Right hindlimb (tissue), 1 donor: ENCODE data around the gene METTL25B.
A peak's percentile ranks its signal among the peaks of the same experiment; 100 is the strongest.
"Not testable (repeated sequence)": the region's sequence is repeated elsewhere in the genome, so short reads cannot be mapped to it uniquely, and the experiment has no call there.

Source experiments
- DNase-seq: peaks from one replicate; pipeline ENCODE4 v3.0.0-alpha.2; 2018

The METTL25B gene

DNA sequence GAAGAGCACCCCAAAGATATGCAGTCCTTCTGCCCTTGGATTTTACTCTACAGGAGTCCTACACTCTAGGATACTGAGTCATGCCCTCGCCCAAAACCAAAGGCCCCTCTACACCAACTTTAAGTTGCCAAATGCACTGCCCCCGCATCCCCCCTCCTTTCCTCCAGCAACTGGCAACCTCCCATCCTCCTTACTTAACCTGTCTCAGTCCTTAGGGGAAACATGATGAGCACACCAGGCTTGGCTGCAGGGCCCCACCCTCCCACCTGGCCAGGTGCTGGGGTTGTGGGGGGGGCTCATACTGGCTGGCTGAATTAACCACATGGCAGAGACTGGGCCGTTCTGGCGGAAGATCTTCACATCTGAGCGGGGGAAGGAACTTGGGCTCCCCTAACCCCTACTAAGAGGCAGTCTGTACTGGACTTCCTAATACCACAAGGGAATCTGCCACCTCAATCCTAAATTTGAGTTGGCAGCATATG, 22.0 kb downstream of the METTL25B start:
- peak; percentile 49 for DNase-seq

DNA sequence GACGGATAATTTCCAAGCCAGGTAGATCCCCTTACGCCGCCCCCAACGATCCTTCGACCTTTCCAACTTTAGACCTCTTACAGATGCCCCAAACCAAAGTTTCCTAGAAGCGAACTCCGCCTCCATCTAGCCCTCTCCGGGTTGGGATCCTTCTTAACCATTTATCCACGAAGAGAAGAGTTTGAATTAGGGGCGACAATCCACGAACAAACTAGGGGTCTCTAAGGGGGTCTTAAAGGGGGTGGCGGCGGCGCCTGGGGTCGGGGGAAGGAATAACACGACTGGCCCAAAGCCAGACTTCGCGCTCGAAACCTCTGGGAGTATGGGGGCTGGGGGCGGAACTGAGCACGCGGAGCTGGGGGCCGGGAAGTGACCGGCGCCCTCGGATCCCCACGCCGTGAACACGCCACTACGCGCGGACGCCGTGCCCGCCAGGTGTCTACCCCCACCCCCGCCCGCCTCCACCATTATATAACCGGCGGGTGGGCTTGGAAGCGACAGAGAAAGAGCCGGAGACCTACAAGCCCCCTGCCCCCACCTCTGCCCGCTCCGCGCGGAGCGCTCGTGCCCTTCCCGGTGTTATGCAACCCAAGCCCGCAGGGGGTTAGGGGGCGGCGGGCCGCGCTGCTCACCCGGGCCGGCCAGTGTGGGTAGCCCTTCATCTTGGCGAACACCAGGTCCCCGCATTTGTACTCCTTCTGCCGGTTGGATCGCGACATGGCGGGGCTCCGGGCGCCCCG, 22.6 kb downstream of the METTL25B start:
- DNase-seq: peak; percentile 64

- DNase-seq: no peak
These were observed 23.1 kb downstream of the METTL25B start, which contains the start of gene HDGF for GRCh38 chr1:156751451-156751756. HDGF (minus strand) TSS chr1:156751675; CDS start chr1:156751429, 246 bp downstream.

DNA sequence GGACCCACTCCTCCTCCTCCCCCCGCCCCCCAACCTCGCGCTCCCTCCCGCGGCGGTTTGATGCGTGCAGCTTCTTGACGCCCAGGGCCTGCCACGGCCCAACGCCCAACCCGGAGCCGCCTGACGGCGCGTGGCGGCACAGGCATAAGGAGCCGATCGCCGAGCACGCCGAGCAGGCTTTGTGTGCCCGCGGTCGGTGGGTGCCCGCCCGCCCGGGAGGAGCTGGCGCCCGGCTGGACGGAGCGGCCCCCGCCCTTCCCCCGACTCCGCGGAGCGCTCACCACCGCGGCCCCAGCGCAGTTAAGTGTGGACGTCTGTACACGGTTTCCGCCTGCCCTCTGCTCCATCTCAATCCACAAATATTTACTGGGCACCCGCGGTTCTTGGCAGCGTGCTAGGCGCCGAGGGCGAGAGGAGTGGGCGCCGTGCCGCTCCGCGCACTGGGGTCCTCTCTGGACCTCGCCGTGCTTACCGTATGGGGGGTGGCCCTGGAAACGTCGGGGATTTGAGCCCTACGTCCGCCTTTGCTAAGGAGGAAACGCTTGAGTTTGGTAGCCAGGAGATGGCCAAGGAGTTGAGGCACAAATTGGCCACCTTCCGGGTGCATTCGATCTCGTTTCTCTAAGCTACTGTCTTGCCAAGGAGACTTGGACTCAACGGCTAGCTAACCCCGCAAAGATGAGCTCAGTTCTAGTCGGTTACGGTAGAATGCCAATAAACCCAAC, 23.6 kb downstream of the METTL25B start:
- peak; percentile 99 for DNase-seq

- DNase-seq: no peak
These were observed 24.7 kb downstream of the METTL25B start for GRCh38 chr1:156752843-156753482.

GRCh38 chr1:156754219-156754618, 25.9 kb downstream of the METTL25B start:
- no peak for DNase-seq

DNA sequence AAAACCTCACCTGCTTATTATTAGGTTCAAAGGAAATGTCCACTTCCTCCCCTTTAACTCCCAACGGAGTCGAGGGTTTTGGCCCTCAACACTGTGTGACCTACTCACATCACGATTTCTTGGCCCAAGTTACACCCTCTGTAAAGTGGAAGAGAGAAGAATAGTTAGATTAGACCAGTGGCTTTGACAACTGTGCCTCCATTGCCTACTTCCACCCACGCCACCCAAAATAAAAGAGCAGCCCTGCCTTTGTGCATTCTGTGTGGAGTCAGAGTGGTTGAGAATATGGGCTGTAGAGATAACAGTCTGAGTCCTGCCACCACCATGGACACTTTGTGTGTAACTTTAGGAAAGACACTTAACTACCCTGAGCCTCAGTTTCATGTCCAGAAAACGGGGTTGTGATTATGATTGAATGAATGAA, 27.3 kb downstream of the METTL25B start:
- no peak for DNase-seq

DNA sequence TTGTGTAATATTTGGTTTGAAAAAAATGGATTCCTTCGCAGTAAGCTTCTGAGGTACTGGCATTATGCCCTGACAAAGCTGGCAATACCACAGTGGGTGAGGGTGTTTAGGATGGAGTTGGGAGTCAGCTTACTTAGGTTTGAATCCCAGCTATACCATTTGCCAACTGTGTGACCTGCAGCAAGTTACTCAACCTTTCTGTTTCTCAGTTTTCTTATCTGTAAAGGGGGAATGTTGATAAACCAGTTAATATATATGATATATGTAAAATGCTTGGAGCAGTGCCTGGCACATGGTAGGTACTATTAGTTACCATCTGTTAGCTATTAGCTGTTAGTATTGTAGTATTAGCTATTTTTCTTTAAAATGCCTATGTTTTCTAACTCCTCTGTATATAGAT, 28.1 kb downstream of the METTL25B start:
- DNase-seq: no peak

DNA sequence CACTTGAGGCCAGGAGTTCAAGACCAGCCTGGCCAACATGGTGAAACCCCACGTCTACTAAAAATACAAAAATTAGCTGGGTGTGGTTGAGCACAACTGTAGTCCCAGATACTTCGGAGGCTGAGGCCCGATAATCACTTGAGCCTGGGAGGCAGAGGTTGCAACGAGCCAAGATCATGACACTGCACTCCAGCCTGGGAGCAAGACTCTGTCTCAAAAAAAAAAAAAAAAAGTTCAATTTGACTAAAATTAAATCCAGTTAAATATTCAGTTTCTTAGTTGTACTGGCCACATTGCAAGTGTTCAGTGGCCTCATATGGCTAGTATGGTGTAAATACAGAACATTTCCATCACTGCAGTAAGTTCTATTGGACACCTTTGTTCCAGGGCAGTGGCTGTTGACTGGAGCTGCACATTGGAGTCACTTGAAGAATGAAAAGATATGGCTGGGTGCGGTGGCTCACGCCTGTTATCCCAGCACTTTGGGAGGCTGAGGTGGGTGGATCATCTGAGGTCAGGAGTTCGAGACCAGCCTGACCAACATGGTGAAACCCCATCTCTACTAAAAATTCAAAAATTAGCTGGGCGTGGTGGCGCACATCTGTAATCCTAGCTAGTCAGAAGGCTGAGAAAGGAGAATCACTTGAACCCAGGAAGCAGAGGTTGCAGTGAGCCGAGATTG, 29.4 kb downstream of the METTL25B start:
- not testable (repeated sequence) for DNase-seq

- no peak for DNase-seq
These were observed 32.0 kb downstream of the METTL25B start for GRCh38 chr1:156760092-156760795.

DNA sequence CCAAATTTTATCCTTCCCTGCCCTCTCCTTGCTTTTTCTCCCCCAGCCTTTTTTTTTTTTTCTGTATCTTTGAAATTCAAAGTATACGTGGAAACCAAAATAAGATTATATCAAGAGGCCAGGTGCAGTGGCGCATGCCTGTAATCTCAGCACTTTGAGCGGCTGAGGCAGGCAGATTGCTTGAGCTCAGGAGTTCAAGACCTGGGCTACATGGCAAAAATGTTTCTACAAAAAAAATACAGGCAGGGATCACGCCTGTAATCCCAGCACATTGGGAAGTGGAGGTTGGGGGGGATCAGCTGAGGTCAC, 32.5 kb downstream of the METTL25B start:
- no peak for DNase-seq

GRCh38 chr1:156765136-156765535, 36.9 kb downstream of the METTL25B start:
- DNase-seq: not testable (repeated sequence)

DNA sequence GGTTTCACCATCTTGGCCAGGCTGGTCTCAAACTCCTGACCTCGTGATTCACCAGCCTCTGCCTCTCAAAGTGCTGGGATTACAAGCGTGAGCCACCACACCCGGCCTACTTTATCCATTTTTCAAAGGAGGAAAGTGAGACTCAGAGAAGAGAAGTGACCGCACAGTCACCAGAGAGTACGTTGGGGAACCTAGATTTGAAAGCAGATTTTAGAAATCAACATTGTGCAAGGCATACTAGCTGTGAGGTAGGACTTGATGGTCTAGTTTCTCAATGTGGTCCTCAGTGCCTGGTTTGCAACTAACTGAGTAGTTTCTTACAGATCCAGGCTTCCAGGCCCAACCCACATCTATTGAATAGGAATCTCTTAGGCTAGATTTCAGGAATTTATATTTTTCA, 37.4 kb downstream of the METTL25B start:
- DNase-seq: no peak

- no peak for DNase-seq
These were observed 38.2 kb downstream of the METTL25B start for GRCh38 chr1:156766298-156767100.

- DNase-seq: peak; percentile 100
These were observed 39.0 kb downstream of the METTL25B start, which contains the start of gene PRCC for GRCh38 chr1:156767101-156767878. PRCC (plus strand) TSS chr1:156767535; CDS start chr1:156767772, 237 bp downstream.

GRCh38 chr1:156767879-156768604, 39.8 kb downstream of the METTL25B start:
- peak; percentile 62 for DNase-seq

DNA sequence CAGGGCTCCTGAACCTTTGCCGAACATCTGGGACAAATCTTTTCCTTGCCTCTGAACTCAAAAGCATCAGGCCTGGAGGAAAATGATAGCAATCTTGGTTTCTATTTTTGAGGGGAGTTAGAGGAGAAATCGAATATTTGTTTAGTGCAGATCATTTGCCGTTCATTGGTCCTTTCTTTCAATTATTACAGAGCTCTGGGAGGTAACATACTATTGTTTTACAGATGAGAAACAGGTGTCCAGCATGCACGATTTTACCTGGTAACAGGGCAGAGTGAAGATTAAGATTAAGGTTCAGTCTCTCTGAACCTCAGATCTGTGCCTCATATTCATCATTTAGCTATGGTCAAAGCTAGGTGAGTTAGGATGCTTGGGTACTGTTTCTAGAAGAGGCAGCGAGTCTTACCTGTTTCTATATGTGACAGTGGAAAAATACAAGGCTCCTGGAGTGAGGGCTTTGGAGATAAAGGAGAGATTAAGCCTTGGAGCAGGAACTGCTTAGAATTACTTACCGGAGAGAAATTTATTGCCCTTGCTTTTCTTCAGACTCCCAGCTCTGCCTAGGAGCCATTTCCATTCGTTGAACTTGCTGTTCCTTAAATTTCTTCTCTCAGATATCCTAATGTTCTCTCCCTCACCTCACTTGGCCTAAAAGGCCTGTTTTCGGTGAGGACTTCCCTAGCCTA, 40.5 kb downstream of the METTL25B start:
- no peak for DNase-seq

- no peak for DNase-seq
These were observed 44.0 kb downstream of the METTL25B start for GRCh38 chr1:156772222-156772621.

GRCh38 chr1:156772728-156773497, 44.6 kb downstream of the METTL25B start:
- no peak for DNase-seq
